HCEC 1CT (cell line): ENCODE results near the gene ARNT2.

Experiments used
- DNase-seq: peaks from one replicate; pipeline ENCODE4 v3.0.0-alpha.2; 2017

ARNT2 gene

DNA sequence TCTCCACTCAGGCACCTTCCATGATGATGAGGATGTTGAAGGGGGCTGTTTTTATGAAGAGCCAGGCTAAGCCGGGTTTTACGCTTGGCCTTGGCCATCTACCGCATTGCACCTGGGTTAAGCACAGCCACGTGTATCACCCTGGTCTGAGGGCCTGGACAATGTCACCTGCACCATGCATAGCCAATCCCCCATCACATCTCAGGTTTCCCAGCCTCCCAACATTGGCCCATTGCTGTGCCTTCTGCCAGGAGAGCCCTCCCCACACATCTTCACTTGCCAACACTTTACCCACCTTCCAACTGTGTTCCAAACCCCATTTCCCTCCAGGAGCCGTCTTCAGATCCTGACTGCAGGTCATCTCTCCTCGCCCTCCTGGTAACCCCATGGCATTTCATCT, 155.6 kb downstream of the ARNT2 start:
- no peak for DNase-seq

DNA sequence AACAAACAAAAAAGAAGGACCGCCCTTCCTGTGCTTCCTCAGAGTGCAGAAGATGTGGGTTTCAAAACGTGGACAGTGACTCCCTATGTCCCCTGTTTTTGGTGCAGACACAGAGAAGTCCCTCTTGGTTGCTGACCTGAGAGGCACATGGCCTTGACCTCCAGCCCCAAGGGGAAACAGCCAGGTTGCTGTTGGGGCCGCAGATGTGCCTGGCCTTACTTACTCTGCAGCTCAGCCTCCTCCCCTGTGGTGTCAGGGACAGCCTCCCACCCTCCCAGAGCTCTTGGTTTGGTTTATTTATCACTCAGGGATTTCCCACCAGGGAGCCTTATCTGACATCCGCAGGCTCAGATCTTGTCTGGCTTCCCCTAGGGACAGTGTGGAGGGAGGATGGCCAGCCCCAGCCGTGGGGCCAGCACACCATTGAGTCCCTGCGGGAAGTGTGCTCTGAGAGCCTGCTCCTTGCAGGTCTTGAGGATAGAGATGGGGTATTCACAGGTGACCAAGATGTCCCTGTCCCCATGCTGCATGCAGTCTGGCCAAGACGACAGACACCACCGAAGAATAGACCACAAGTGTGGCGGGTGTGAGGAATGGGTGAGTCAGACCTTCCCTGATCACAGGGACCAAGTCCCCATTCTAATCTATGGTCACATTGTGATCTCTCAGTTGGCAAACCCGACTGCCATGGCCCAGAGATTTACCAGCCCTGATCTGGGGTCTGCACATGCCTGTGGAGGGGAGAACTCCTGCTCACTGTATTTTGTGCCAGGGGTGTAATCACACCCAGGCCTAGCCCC, 156.6 kb downstream of the ARNT2 start:
- DNase-seq = no peak

GRCh38 chr15:80561500-80561899, 157.3 kb downstream of the ARNT2 start:
- no peak for DNase-seq

GRCh38 chr15:80562033-80562432, 157.9 kb downstream of the ARNT2 start:
- DNase-seq = no peak

DNA sequence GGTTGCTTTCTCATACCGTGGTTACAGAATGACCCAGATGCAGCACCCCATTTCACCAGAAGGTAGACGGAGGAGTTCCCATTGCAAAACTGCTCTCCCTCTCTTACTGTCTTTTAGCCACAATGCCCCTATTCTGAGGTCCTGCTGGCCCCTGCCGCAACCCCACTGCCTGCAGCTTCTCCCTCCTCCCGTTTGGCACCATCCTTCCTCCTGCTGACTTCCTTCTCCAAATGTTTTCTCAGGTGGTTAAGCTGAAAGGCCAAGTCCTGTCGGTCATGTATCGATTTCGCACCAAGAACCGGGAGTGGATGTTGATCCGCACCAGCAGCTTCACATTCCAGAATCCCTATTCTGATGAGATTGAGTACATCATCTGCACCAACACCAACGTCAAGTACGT, 158.7 kb downstream of the ARNT2 start:
- DNase-seq = no peak

- no peak for DNase-seq
These were observed 159.3 kb downstream of the ARNT2 start for GRCh38 chr15:80563372-80563997.

DNA sequence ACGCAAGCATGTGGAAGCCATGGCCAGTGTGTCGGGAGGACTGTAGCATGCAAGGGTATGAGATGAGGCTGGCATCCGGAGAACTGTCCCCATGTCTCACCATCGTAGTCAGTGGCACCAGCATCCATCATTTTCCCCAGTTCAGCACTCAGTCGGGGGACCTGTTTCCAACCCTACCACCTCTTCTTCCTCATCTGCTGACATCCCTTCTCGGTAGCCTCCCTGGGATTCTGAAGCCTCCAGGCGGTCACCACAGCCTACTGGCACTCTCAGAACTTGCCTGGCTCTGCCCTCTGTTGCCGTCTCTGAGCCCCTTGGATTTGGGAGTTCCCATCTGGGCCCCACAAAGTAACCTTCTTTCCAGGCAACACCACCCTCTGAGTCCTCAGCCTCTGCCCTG, 159.9 kb downstream of the ARNT2 start:
- DNase-seq = no peak

DNA sequence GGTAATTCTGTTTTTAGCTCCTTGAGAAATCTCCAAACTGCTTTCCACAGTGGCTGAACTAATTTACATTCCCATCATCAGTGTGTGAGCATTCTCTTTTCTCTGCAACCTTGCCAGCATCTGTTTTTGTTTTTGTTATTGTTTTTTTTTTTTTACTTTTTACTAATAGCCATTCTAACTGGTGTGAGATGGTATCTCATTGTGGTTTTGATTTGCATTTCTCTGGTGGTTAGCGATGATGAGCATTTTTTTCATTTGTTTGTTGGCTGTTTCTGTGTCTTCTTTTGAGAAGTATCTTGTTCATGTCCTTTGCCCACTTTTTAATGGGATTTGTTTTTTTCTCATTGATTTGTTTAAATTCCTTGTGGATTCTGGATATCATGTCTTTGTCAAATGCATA, 161.2 kb downstream of the ARNT2 start:
- DNase-seq = no peak

GRCh38 chr15:80565988-80566387, 161.8 kb downstream of the ARNT2 start:
- no peak for DNase-seq

DNA sequence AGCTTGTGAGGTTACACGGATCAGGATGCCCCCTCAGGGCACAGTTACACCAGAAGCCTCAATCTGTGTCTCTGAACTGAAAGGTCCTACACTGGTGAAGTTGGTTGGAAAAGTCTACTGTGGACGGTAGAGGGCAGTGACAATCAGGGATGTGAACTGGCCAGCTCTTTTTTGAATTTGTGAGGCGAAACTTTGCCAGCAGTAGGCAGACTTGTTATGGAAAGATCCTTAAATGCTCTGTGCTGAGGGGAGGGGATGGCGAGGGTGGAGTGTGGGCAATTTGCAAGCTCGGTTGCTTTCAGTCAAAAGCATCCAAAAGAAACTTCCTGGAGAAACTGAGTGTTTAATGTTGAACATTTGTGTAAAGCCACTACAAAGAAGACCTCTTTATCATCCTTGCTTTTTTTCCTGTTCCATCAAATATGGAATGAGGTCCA, 163.6 kb downstream of the ARNT2 start:
- DNase-seq = peak; percentile 83

- peak; percentile 65 for DNase-seq
These were observed 164.1 kb downstream of the ARNT2 start for GRCh38 chr15:80568298-80568697.

GRCh38 chr15:80568876-80569605, 164.9 kb downstream of the ARNT2 start:
- DNase-seq = no peak

DNA sequence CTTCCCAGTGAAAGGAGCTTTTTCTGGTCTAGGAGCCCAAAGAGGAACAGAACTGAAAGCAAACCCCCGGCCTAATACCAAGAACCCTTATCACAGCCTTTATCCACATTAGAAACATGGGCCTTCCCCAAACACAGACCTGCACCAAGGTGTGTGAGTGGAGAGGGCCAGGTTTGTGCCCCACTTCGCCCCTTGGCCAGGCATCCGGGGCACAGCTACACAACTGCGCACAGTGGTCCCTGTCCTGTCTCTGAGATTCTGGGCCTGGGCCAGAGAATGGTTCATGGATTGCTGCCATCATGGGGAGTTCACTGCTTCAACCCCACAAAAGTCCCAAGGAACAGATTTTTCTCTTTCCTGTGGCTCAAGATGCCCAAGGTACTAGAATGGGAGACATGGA, 165.5 kb downstream of the ARNT2 start:
- DNase-seq = no peak

DNA sequence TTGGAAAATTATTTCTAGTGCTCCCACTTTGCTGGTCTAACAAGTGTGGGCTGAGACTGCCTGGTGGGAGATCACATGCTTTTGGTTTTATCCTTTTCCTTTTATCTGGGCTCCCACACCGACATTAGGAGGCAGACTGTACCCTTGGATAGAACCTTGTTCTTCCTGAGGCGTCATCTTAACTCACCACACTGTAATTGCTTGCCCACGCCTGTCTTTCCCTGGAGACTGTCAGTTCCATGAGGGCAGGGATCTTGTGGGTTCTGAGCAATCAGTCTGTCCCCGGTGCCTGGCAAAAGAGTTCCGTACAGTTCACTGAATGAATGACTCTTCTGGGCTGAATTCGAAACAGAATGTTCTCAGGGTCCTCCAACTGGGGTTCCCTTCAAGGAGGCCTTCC, 166.4 kb downstream of the ARNT2 start:
- no peak for DNase-seq

DNA sequence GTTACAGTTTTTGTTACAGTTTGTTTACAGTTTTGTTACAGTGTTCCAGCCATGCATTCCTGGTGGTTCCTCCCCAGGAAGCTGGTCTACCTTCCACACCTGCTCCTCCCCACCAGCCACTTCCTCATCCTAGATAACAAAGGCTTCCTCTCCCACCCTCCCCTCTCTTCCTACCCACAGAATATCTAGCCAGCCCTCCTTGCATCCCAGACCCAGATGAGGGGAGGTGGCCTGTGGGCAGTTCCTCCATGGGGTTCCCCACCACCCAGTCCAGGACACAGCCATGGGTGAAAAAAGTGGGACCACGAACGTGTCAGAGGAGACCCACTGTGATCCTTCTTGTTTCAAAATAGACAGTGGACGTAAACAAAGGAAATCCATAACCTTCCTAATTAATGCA, 168.2 kb downstream of the ARNT2 start:
- no peak for DNase-seq

GRCh38 chr15:80573606-80574005, 169.4 kb downstream of the ARNT2 start:
- DNase-seq = no peak

DNA sequence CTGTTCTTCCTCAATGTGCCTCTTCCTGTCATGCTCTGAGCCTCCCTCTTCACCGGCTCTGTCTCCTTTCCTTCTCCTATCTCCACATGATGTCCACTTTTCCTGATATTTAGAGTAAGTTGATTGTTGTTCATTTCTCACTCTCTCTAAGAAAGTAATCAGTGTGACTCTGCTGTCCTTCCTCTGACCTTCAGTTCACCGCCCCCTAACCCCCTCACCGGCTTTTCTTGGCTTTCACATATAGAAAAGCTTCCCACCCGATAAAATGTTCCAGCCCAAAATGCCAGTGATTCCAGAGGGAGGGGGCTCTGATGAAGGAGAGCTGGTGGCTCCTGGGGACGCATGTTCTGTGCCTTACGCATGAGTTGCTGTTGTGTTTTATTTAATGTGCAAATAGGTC, 170.4 kb downstream of the ARNT2 start:
- no peak for DNase-seq

DNA sequence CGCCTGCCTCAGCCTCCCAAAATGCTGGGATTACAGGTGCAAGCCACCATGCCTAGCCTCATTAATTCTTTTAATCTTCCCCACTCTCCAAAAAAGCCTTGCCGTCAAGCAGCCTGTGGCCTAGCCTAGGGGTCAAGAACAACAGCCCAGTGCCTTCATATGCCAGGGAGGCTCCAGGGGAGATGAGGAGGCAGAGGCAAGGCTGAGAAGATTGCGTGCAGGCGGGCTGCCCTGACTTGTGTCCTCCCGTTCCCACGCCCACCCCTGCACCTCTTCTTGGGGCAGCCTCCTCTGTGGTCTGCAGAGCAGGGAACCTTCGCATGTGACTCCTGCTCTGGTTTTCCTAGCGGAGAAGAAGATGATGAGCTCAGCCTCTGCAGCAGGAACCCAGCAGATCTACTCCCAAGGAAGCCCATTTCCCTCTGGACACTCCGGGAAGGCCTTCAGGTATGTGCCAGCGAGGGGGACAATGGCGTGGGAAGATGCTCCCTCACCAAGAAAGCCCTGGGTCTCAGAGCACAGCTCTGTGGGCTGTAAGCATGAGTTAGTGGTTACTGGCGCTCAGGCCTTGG, 172.4 kb downstream of the ARNT2 start:
- DNase-seq = no peak

DNA sequence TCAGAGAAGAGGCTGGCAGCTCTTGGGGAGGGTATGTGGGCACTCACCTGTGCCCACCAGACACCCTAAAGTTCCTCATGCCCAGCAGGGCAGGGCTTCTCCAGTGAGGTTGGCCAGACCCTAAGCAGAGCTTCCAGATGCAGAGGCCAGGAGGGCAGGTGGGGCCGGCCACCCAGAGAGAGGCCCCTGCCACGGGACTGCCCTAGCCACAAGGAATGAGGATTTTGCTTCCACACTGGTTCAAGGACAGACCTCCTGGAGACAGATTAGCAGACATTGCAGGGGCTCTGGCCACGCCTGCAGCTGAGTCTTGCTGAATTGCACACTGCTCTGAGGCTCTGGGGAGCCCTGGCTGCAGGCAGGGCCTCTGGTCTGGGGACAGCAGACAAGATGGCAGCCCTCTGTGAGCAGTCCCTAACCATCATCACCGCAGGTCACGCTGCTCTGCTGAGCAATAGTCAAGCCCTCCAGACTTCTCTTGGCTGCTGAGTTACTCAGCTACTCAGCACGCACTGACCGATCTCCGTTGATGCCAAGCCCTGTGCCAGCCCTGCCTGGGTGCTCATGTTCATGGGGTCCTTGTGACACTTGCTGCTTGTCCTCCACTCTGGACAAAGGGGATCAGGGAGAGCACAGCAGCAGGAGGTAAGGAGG, 173.5 kb downstream of the ARNT2 start:
- no peak for DNase-seq

GRCh38 chr15:80578206-80578595, 174.0 kb downstream of the ARNT2 start:
- no peak for DNase-seq

GRCh38 chr15:80578871-80579270, 174.7 kb downstream of the ARNT2 start:
- no peak for DNase-seq

DNA sequence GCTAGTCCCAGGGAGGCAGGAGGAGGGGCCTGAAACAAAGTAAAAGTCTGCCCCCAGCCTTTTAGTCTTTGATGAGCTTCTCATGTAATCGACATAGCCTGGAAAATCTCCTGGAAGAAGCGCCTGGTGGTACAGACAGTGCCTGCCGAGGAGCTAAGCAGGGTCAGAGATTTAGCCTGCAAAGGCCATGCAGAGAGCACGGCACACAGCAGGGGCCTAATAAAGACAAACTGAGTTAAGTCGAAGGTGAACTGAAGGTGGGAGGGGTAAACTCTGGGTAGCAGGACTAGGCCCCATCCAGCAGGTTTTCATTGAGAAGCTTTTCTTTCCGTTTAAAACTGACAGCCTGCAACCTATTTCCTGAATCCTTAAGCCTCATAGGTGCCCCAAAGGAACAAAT, 175.4 kb downstream of the ARNT2 start:
- DNase-seq = no peak

DNA sequence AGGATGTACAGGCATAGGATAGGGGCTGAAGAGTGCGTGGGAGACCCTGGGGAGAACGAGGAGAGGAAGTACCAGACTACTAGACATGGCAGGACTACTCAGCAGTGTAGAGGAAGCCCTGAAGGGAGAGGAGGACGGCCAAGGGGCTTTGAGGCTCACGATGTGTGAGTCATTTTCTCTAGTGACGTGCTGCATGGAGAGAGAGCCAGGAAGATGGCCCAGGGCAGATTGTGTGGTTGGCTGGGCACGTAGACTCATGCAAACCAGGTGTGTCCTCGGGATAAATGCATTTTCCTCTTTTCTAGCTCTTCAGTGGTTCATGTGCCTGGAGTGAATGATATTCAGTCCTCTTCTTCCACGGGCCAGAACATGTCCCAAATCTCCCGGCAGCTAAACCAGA, 175.9 kb downstream of the ARNT2 start:
- no peak for DNase-seq
